HepG2 (cell line): Measurements from ENCODE around the gene SNAI1.
"Not testable (repeated sequence)": the region's sequence is repeated elsewhere in the genome, so short reads cannot be mapped to it uniquely, and the experiment has no call there.

ENCODE experiments used
- CTCF ChIP-seq: sonication (generic); formaldehyde crosslinking; IDR thresholded peaks from 2 replicates; pipeline ENCODE4 v1.5.0; 2020; ENCODE audit warnings: mild to moderate bottlenecking, missing genetic modification reagents, moderate library complexity
- EHMT2 ChIP-seq: fragments of 200-600 bp; sonication (generic); IDR thresholded peaks from 2 replicates; pipeline ENCODE4 v1.7.0; 2017; ENCODE audit warnings: antibody characterized with exemption, low read depth, low read length, borderline replicate concordance
- TAF1 ChIP-seq: sonication (generic); formaldehyde crosslinking; IDR thresholded peaks from 2 replicates; pipeline ENCODE4 v1.4.0; 2020; ENCODE audit warnings: missing genetic modification reagents
- TCF7L2 ChIP-seq: IDR thresholded peaks from 2 replicates; pipeline ENCODE4 v1.6.1; 2011; ENCODE audit warnings: mild to moderate bottlenecking, low read depth, low read length, moderate library complexity
- ZSCAN25 ChIP-seq: sonication (generic); formaldehyde crosslinking; IDR thresholded peaks from 2 replicates; pipeline ENCODE4 v1.8.0; 2022; ENCODE audit warnings: mild to moderate bottlenecking, missing genetic modification reagents
- TF ChIP-seq, protein P1 (sequence below): sonication (generic); formaldehyde crosslinking; IDR thresholded peaks from 2 replicates; pipeline ENCODE4 v1.4.0; 2020; ENCODE audit warnings: missing genetic modification reagents, borderline replicate concordance

GRCh38 chr20:49977740-49978139, 5.0 kb upstream of the SNAI1 start:
- TF ChIP-seq EHMT2; CTCF (CRISPR knock-in tag); TAF1 (CRISPR knock-in tag); TCF7L2; ZSCAN25 (CRISPR knock-in tag): not testable (repeated sequence)
- TF ChIP-seq, protein P1, sequence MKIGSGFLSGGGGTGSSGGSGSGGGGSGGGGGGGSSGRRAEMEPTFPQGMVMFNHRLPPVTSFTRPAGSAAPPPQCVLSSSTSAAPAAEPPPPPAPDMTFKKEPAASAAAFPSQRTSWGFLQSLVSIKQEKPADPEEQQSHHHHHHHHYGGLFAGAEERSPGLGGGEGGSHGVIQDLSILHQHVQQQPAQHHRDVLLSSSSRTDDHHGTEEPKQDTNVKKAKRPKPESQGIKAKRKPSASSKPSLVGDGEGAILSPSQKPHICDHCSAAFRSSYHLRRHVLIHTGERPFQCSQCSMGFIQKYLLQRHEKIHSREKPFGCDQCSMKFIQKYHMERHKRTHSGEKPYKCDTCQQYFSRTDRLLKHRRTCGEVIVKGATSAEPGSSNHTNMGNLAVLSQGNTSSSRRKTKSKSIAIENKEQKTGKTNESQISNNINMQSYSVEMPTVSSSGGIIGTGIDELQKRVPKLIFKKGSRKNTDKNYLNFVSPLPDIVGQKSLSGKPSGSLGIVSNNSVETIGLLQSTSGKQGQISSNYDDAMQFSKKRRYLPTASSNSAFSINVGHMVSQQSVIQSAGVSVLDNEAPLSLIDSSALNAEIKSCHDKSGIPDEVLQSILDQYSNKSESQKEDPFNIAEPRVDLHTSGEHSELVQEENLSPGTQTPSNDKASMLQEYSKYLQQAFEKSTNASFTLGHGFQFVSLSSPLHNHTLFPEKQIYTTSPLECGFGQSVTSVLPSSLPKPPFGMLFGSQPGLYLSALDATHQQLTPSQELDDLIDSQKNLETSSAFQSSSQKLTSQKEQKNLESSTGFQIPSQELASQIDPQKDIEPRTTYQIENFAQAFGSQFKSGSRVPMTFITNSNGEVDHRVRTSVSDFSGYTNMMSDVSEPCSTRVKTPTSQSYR = not testable (repeated sequence)
